Upper lobe of left lung (tissue), 6 donors: ENCODE data around the gene VAMP1. TPM values are rescaled to one million over a fixed set of nuclear protein-coding genes. Genes with fewer than 3 reads are reported as not detected.

Experiments
- ATAC-seq, 2 donors: fragments of 200-7000 bp; cut with Tn5 transposase; one replicate each; pipeline ENCODE4 v1.9.1; 2022; ENCODE audit warnings: mild to moderate bottlenecking in 2 of 2, moderate library complexity in 2 of 2; ENCODE audit not compliant: low FRiP score in 2 of 2
- DNase-seq, 2 donors: peaks; one replicate each; pipeline ENCODE4 v3.0.0-alpha.2; 2019 to 2020
- H3K27ac ChIP-seq, 4 donors: fragments of 200-600 bp; sonication (generic); one replicate each; pipeline ENCODE4 v1.5.1; 2016 to 2019
- H3K27me3 ChIP-seq, 4 donors: fragments of 200-600 bp; sonication (generic); one replicate each; pipeline ENCODE4 v1.5.1; 2017 to 2019
- H3K36me3 ChIP-seq, 4 donors: fragments of 200-600 bp; sonication (generic); one replicate each; pipeline ENCODE4 v1.5.1; 2016 to 2019
- H3K4me1 ChIP-seq, 4 donors: fragments of 200-600 bp; sonication (generic); one replicate each; pipeline ENCODE4 v1.5.1; 2018 to 2019
- H3K4me3 ChIP-seq, 4 donors: fragments of 200-600 bp; sonication (generic); one replicate each; pipeline ENCODE4 v1.5.1; 2017 to 2019; ENCODE audit warnings: mild to moderate bottlenecking in 2 of 4, moderate library complexity in 1 of 4
- H3K9me3 ChIP-seq, 4 donors: fragments of 200-600 bp; sonication (generic); one replicate each; pipeline ENCODE4 v1.5.1; 2018 to 2019
- EP300 ChIP-seq, 4 donors: sonication (generic); formaldehyde crosslinking; IDR thresholded peaks; one replicate each; pipeline ENCODE4 v1.5.1; 2017; ENCODE audit warnings: antibody characterized with exemption in 4 of 4, control low read depth in 2 of 4
- POLR2A ChIP-seq, 4 donors: fragments of 450-650 bp; IDR thresholded peaks; one replicate each; pipeline ENCODE4 v1.5.1; 2016 to 2017; ENCODE audit warnings: antibody characterized with exemption in 4 of 4, mild to moderate bottlenecking in 2 of 4
- POLR2AphosphoS5 ChIP-seq, 2 donors: sonication (generic); formaldehyde crosslinking; IDR thresholded peaks; one replicate each; pipeline ENCODE4 v1.5.1; 2017; ENCODE audit warnings: antibody characterized with exemption in 2 of 2
- WGBS, 2 donors: methylation state at CpG; one replicate each; pipeline ENCODE4 v1.1.5; 2017 to 2018; 5-methylcytosine and 5-hydroxymethylcytosine counted together
- total RNA-seq, 6 donors: library from RNA; depleted of rRNA in 4 of 6; stranded (reverse); fragments of >200 nt in 4 of 6; gene quantifications; one replicate each; pipeline versions ENCODE4 v1.1.0 to v1.2.1, GENCODE V29; 2016 to 2021
- TF ChIP-seq, protein P1 (sequence below), 6 experiments: fragments of 450-650 bp in 4 of 6; fragments of 200-600 bp in 2 of 6; sonication (generic) in 2 of 6; IDR thresholded peaks; one replicate each; pipeline ENCODE4 v1.5.1; 2016 to 2019; ENCODE audit warnings: antibody characterized with exemption in 6 of 6
- donor health status: DM: no; HTN: no; CAD: no; lungs with moderate emphysema.
- donor health status: DM: no; HTN: yes; CAD: no; lungs with severe emphysema.

The VAMP1 gene
- total RNA-seq, 6 donors from 2014 or later: 4.6 to 25.1 (median 7.1) TPM

GRCh38 chr12:6443361-6443983 is 27.0 kb downstream of the VAMP1 start:
- DNase-seq (no peak), ATAC-seq (no peak)
- Histone ChIP-seq H3K4me3 (no peak overlapping the region), H3K4me1 (no peaks in the 10 kb centered on the region), H3K9me3 (no peaks in the 10 kb centered on the region), H3K27ac (no peak overlapping the region), H3K36me3 (peaks cover 0 to 16% (median 0%) of the 10 kb centered on the region in 4 donors), H3K27me3 (no peaks in the 10 kb centered on the region)
- 46 to 55% methylated on average over 8 to 9 of the region's 9 CpGs for WGBS, 2 donors
- TF ChIP-seq, protein P1, sequence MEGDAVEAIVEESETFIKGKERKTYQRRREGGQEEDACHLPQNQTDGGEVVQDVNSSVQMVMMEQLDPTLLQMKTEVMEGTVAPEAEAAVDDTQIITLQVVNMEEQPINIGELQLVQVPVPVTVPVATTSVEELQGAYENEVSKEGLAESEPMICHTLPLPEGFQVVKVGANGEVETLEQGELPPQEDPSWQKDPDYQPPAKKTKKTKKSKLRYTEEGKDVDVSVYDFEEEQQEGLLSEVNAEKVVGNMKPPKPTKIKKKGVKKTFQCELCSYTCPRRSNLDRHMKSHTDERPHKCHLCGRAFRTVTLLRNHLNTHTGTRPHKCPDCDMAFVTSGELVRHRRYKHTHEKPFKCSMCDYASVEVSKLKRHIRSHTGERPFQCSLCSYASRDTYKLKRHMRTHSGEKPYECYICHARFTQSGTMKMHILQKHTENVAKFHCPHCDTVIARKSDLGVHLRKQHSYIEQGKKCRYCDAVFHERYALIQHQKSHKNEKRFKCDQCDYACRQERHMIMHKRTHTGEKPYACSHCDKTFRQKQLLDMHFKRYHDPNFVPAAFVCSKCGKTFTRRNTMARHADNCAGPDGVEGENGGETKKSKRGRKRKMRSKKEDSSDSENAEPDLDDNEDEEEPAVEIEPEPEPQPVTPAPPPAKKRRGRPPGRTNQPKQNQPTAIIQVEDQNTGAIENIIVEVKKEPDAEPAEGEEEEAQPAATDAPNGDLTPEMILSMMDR (IDR thresholded peaks at IDR 0.05): no peak

GRCh38 chr12:6442836-6443235 is 27.6 kb downstream of the VAMP1 start:
- WGBS, 2 donors: 79 to 81% methylated on average over 9 of the region's 9 CpGs
- H3K27me3 ChIP-seq: no peaks in the 10 kb centered on the region
- H3K36me3 ChIP-seq: peaks cover 0 to 13% (median 0%) of the 10 kb centered on the region in 4 donors
- ATAC-seq: no peak
- TF ChIP-seq, protein P1 (IDR thresholded peaks at IDR 0.05): no peak
- TF ChIP-seq EP300 (IDR thresholded peaks at IDR 0.05) (no peak), POLR2AphosphoS5 (IDR thresholded peaks at IDR 0.05) (no peak), POLR2A (IDR thresholded peaks at IDR 0.05) (no peak)
- no peak overlapping the region for H3K4me3 ChIP-seq
- no peaks in the 10 kb centered on the region for H3K4me1 ChIP-seq
- H3K9me3 ChIP-seq: no peaks in the 10 kb centered on the region
- no peak overlapping the region for H3K27ac ChIP-seq
- DNase-seq: no peak

DNA sequence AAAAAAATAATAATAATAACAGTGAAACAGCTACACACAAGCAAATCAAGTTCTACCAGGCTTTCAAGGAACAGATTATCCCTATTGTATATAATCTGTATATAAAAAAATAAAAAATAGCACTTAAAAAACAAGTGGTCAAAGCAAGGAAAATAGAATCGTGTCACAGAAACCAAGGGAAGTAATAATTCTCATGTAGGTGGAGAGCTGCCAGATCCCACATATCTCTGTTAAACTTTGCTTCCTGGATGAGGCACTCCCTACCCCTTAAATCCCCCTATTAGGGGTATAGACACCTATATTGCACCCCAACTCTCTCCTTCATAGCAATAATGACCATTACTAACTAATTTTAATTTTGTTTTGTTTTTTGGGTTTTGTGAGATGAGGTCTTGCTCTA is 30.1 kb downstream of the VAMP1 start:
- no peak overlapping the region for H3K27ac ChIP-seq
- no peaks in the 10 kb centered on the region for H3K4me1 ChIP-seq
- DNase-seq (no peak), ATAC-seq (no peak)
- WGBS, 2 donors: 29 to 33% methylated on average over 1 of the region's 1 CpG
- H3K4me3 ChIP-seq: no peak overlapping the region
- no peaks in the 10 kb centered on the region for H3K36me3 ChIP-seq
- TF ChIP-seq EP300 (IDR thresholded peaks at IDR 0.05) (no peak), POLR2A (IDR thresholded peaks at IDR 0.05) (no peak), POLR2AphosphoS5 (IDR thresholded peaks at IDR 0.05) (no peak)
- TF ChIP-seq, protein P1 (IDR thresholded peaks at IDR 0.05): no peak
- H3K9me3 ChIP-seq: no peaks in the 10 kb centered on the region
- no peaks in the 10 kb centered on the region for H3K27me3 ChIP-seq

DNA sequence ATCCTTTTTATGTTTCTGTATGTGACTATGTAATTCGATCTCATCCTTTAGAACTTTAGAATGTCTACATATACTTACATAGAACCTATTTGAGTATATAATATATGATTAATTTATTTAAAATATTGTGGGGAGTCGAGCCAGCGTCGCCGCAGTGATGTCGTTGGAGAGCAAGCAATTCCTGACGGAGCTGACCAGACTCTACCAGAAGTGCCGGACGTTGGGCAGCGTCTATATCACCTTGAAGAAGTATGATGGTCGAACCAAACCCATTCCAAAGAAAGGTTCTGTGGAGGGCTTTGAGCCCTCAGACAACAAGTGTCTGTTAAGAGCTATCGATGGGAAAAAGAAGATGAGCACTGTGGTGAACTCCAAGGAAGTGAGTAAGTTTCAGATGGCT is 32.1 kb downstream of the VAMP1 start:
- H3K27me3 ChIP-seq: no peaks in the 10 kb centered on the region
- ATAC-seq (no peak), DNase-seq (no peak)
- no peak overlapping the region for H3K27ac ChIP-seq
- H3K4me3 ChIP-seq: no peak overlapping the region
- TF ChIP-seq EP300 (IDR thresholded peaks at IDR 0.05) (no peak), POLR2A (IDR thresholded peaks at IDR 0.05) (no peak), POLR2AphosphoS5 (IDR thresholded peaks at IDR 0.05) (no peak)
- TF ChIP-seq, protein P1 (IDR thresholded peaks at IDR 0.05): no peak
- 93 to 94% methylated on average over 12 of the region's 12 CpGs for WGBS, 2 donors
- no peaks in the 10 kb centered on the region for H3K36me3 ChIP-seq
- no peaks in the 10 kb centered on the region for H3K4me1 ChIP-seq
- no peaks in the 10 kb centered on the region for H3K9me3 ChIP-seq

DNA sequence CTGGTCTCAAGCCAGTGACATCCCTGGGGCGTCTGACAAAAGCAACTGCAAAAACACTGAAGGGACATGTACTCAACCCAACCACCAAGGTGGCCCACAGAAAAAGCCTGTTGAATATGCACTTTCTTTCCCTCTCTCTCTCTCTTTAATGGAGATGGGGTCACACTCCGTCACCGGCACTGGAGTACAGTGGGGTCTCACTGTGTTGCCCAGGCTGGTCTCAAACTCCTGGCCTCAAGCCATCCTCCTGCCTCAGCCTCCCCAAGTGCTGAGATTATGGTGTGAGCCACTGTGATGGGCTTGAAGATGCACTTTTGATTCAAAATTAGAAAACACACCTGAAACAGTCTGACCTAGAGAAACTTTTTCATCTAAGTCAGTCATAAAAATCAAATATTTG is 32.9 kb downstream of the VAMP1 start:
- Histone ChIP-seq H3K4me1 (no peaks in the 10 kb centered on the region), H3K27ac (no peak overlapping the region), H3K9me3 (no peaks in the 10 kb centered on the region), H3K27me3 (no peaks in the 10 kb centered on the region), H3K4me3 (no peak overlapping the region), H3K36me3 (no peaks in the 10 kb centered on the region)
- no peak for ATAC-seq
- no peak for DNase-seq
- TF ChIP-seq POLR2A (IDR thresholded peaks at IDR 0.05): no peak
- no peak for TF ChIP-seq EP300 (IDR thresholded peaks at IDR 0.05)
- no peak for TF ChIP-seq POLR2AphosphoS5 (IDR thresholded peaks at IDR 0.05)
- TF ChIP-seq, protein P1 (IDR thresholded peaks at IDR 0.05): no peak
- 91 to 94% methylated on average over 3 of the region's 3 CpGs for WGBS, 2 donors
